Ectodermal cell (in vitro differentiated cells): Measurements from ENCODE around the gene CLTCL1.

Source experiments
- H3K27ac ChIP-seq: 2 replicates; pipeline ENCODE4 v1.7.0; 2013; ENCODE audit warnings: mild to moderate bottlenecking, low read depth, low read length; ENCODE audit not compliant: insufficient read depth, poor library complexity, severe bottlenecking
- H3K27me3 ChIP-seq: 2 replicates; pipeline ENCODE4 v1.7.0; 2013; ENCODE audit warnings: mild to moderate bottlenecking, low read length; ENCODE audit not compliant: insufficient read depth, control insufficient read depth, poor library complexity, severe bottlenecking
- H3K36me3 ChIP-seq: one replicate; pipeline ENCODE4 v1.7.0; 2013; ENCODE audit warnings: low read length; ENCODE audit not compliant: control insufficient read depth, insufficient read depth
- H3K4me1 ChIP-seq: one replicate; pipeline ENCODE4 v1.7.0; 2013; ENCODE audit warnings: low read length; ENCODE audit not compliant: control insufficient read depth, insufficient read depth
- H3K4me3 ChIP-seq: 2 replicates; pipeline ENCODE4 v1.7.0; 2013; ENCODE audit warnings: low read depth, low read length, control low read depth; ENCODE audit not compliant: insufficient read depth
- H3K9me3 ChIP-seq: 2 replicates; pipeline ENCODE4 v1.7.0; 2013; ENCODE audit warnings: mild to moderate bottlenecking, low read length, moderate library complexity; ENCODE audit not compliant: control insufficient read depth
- WGBS, 2 experiments: methylation state at CpG; one replicate each; pipeline ENCODE4 v1.1.7; 2013; ENCODE audit warnings: missing lambda C conversion rate in 2 of 2; 5-methylcytosine and 5-hydroxymethylcytosine counted together

CLTCL1 gene

GRCh38 chr22:19132693-19133400 lies 158.7 kb downstream of the CLTCL1 start:
- no peak overlapping the region for H3K4me3 ChIP-seq
- WGBS, 2 experiments: 95% methylated on average over 9 of the region's 9 CpGs

GRCh38 chr22:19132153-19132552 lies 159.4 kb downstream of the CLTCL1 start:
- 94% methylated on average over 20 of the region's 20 CpGs for WGBS, 2 experiments
- H3K9me3 ChIP-seq: no peaks in the 10 kb centered on the region
- H3K27me3 ChIP-seq: no peaks in the 10 kb centered on the region
- no peak overlapping the region for H3K4me3 ChIP-seq
- H3K27ac ChIP-seq: no peak overlapping the region
- no peaks in the 10 kb centered on the region for H3K36me3 ChIP-seq
- no peaks in the 10 kb centered on the region for H3K4me1 ChIP-seq

More at GRCh38 chr22:19132693-19133400, 158.7 kb downstream of the CLTCL1 start:
- Histone ChIP-seq H3K27ac (no peak overlapping the region), H3K27me3 (no peaks in the 10 kb centered on the region), H3K9me3 (no peaks in the 10 kb centered on the region), H3K4me1 (no peaks in the 10 kb centered on the region), H3K36me3 (no peaks in the 10 kb centered on the region)

GRCh38 chr22:19131685-19132015 lies 159.9 kb downstream of the CLTCL1 start:
- WGBS, 2 experiments: 96 to 97% methylated on average over 19 of the region's 19 CpGs
- H3K4me3 ChIP-seq: no peak overlapping the region
- H3K36me3 ChIP-seq: no peaks in the 10 kb centered on the region
- no peak overlapping the region for H3K27ac ChIP-seq
- H3K4me1 ChIP-seq: no peaks in the 10 kb centered on the region
- no peaks in the 10 kb centered on the region for H3K9me3 ChIP-seq
- H3K27me3 ChIP-seq: no peaks in the 10 kb centered on the region

- Histone ChIP-seq H3K27me3 (no peaks in the 10 kb centered on the region), H3K4me1 (no peaks in the 10 kb centered on the region), H3K4me3 (no peak within 1 kb of the TSS), H3K9me3 (no peaks in the 10 kb centered on the region), H3K36me3 (no peaks in the 10 kb centered on the region), H3K27ac (no peak within 1 kb of the TSS)
- WGBS, 2 experiments: 90 to 92% methylated on average over 27 of the region's 27 CpGs
Observed at GRCh38 chr22:19130959-19131684, 160.4 kb downstream of the CLTCL1 start, which contains the start of gene TSSK2. TSSK2 (plus strand) TSS chr22:19131308; CDS start chr22:19131400, 92 bp downstream.

GRCh38 chr22:19129871-19130270 lies 161.6 kb downstream of the CLTCL1 start:
- H3K4me3 ChIP-seq: no peak overlapping the region
- H3K36me3 ChIP-seq: no peaks in the 10 kb centered on the region
- 85 to 87% methylated on average over 8 of the region's 8 CpGs for WGBS, 2 experiments
- H3K9me3 ChIP-seq: no peaks in the 10 kb centered on the region
- H3K4me1 ChIP-seq: no peaks in the 10 kb centered on the region
- no peak overlapping the region for H3K27ac ChIP-seq
- H3K27me3 ChIP-seq: no peaks in the 10 kb centered on the region
